Activated CD8-positive, alpha-beta T cell treated with anti-CD3 and anti-CD28 coated beads for 36 hours (primary cell): ENCODE data around the gene CDH13. TPM values are rescaled to one million over a fixed set of nuclear protein-coding genes. Genes with fewer than 3 reads are reported as not detected.

Experiments used
- ATAC-seq: fragments of 200-7000 bp; cut with Tn5 transposase; one replicate; pipeline ENCODE4 v1.10.0; 2021; ENCODE audit warnings: mild to moderate bottlenecking, moderate library complexity
- CTCF ChIA-PET: fragments of 350-600 bp; sonication (Branson Sonifier 250); formaldehyde crosslinking; loops from one replicate; lab custom pipeline; 2021; ENCODE audit warnings: antibody characterized with exemption; lab: Charles Lee
- POLR2A ChIA-PET: fragments of 350-600 bp; sonication (Branson Sonifier 250); formaldehyde crosslinking; loops from one replicate; lab custom pipeline; 2021; ENCODE audit warnings: antibody characterized with exemption; lab: Charles Lee
- DNase-seq: peaks from one replicate; pipeline ENCODE4 v3.0.0-alpha.2; 2020
- H3K27ac Mint-ChIP-seq: one replicate; pipeline ENCODE4 v1.8.0; 2021; ENCODE audit warnings: mild to moderate bottlenecking, mixed read lengths
- H3K27me3 Mint-ChIP-seq: one replicate; pipeline ENCODE4 v1.8.0; 2021; ENCODE audit warnings: mixed read lengths
- H3K36me3 Mint-ChIP-seq: one replicate; pipeline ENCODE4 v1.8.0; 2021; ENCODE audit warnings: low read depth, mixed read lengths
- H3K4me1 Mint-ChIP-seq: one replicate; pipeline ENCODE4 v1.8.0; 2021; ENCODE audit warnings: low read depth, mixed read lengths
- H3K4me3 Mint-ChIP-seq: one replicate; pipeline ENCODE4 v1.8.0; 2021; ENCODE audit warnings: mild to moderate bottlenecking, moderate library complexity, mixed read lengths
- H3K9me3 Mint-ChIP-seq: one replicate; pipeline ENCODE4 v1.8.0; 2021; ENCODE audit warnings: mixed read lengths
- intact Hi-C: fragments of 100-400 bp; cut with micrococcal nuclease; formaldehyde crosslinking; loops from one replicate; pipeline ENCODE4 v1.10.0; 2022
- total RNA-seq, 2 experiments: library from RNA; stranded (reverse); gene quantifications; one replicate each; pipeline ENCODE4 v1.2.3, GENCODE V29; 2021
- TF ChIP-seq, protein P1 (sequence below): fragments of 200-600 bp; IDR thresholded peaks from one replicate; pipeline ENCODE4 v1.8.0; 2022; ENCODE audit warnings: antibody characterized with exemption, mild to moderate bottlenecking

Gene CDH13
- total RNA-seq, 2 experiments from 2014 or later, result not detected

DNA sequence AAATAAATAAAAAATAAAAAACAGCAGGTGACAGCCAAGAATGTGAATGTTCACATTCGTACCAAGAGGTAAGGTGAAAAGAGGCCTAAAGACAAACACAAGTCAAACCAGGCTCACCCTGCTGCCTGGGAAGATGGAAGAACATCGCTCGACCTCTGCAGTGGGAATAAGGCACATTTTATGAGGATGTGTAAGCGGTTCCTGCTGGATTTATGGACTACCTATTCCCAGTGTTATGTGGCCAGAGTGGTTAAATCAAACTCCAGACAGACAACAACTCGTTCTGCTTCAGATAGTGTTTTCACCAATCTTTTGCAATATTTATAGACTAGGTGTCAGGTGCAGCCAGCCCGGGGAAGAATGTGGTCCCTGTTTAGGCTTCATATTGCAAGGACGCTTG lies 966.0 kb downstream of the CDH13 start:
- no peak for ATAC-seq
- CTCF ChIA-PET, result no interaction called here

DNA sequence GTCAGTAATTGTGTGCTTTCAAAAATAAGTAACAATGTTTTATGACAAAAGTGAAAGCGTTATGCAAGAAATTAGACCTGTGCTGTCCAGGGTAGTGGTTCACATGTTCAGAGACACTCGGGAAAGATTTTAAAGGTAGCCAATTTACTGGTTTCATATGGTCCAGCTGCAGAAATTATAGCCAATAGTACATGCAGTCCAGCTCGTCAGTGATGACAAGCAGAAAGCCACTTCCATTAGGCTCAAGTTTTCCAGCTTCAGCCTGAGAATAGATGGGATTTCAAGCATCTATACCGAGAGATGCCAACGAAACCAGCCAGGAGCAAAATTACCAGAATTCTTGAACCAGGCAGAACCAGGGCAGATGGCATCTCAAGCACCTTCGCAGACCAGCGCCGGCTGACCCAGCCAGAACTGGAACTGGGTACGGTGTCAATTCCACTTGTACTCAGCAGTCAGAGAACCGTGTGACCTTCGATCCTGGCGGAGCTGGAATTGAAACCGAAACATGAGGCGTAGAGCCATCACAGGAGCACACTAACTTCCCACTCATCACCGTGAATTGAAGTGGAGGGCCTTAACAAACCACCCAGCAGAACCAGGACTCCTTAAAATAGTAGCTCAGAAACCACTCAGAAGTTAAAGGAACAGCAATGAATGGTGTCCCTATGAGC lies 973.2 kb downstream of the CDH13 start:
- Mint-ChIP-seq H3K4me3 (no peak overlapping the region), H3K36me3 (no peaks in the 10 kb centered on the region), H3K4me1 (no peaks in the 10 kb centered on the region), H3K27me3 (peaks cover 1% of the 10 kb centered on the region), H3K9me3 (no peaks in the 10 kb centered on the region), H3K27ac (no peak overlapping the region)
- intact Hi-C loops, result no loop called here
- ChIA-PET CTCF (no interaction called here), POLR2A (interaction anchor here (0.7 kb wide), 1 partner anchor 880 kb away, joined by 4 read pairs; no protein-coding TSS in a partner anchor)
- no peak for DNase-seq
- no peak for ATAC-seq
- TF ChIP-seq, protein P1, sequence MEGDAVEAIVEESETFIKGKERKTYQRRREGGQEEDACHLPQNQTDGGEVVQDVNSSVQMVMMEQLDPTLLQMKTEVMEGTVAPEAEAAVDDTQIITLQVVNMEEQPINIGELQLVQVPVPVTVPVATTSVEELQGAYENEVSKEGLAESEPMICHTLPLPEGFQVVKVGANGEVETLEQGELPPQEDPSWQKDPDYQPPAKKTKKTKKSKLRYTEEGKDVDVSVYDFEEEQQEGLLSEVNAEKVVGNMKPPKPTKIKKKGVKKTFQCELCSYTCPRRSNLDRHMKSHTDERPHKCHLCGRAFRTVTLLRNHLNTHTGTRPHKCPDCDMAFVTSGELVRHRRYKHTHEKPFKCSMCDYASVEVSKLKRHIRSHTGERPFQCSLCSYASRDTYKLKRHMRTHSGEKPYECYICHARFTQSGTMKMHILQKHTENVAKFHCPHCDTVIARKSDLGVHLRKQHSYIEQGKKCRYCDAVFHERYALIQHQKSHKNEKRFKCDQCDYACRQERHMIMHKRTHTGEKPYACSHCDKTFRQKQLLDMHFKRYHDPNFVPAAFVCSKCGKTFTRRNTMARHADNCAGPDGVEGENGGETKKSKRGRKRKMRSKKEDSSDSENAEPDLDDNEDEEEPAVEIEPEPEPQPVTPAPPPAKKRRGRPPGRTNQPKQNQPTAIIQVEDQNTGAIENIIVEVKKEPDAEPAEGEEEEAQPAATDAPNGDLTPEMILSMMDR, result no peak

More for the DNA sequence above, 966.0 kb downstream of the CDH13 start:
- POLR2A ChIA-PET, result no interaction called here
- H3K4me1 Mint-ChIP-seq, result no peaks in the 10 kb centered on the region
- no peaks in the 10 kb centered on the region for H3K27me3 Mint-ChIP-seq
- H3K9me3 Mint-ChIP-seq, result no peaks in the 10 kb centered on the region
- no peaks in the 10 kb centered on the region for H3K36me3 Mint-ChIP-seq
- H3K27ac Mint-ChIP-seq, result no peak overlapping the region
- no peak for DNase-seq
- H3K4me3 Mint-ChIP-seq, result no peak overlapping the region
- TF ChIP-seq, protein P1, result no peak
- intact Hi-C loops, result no loop called here

DNA sequence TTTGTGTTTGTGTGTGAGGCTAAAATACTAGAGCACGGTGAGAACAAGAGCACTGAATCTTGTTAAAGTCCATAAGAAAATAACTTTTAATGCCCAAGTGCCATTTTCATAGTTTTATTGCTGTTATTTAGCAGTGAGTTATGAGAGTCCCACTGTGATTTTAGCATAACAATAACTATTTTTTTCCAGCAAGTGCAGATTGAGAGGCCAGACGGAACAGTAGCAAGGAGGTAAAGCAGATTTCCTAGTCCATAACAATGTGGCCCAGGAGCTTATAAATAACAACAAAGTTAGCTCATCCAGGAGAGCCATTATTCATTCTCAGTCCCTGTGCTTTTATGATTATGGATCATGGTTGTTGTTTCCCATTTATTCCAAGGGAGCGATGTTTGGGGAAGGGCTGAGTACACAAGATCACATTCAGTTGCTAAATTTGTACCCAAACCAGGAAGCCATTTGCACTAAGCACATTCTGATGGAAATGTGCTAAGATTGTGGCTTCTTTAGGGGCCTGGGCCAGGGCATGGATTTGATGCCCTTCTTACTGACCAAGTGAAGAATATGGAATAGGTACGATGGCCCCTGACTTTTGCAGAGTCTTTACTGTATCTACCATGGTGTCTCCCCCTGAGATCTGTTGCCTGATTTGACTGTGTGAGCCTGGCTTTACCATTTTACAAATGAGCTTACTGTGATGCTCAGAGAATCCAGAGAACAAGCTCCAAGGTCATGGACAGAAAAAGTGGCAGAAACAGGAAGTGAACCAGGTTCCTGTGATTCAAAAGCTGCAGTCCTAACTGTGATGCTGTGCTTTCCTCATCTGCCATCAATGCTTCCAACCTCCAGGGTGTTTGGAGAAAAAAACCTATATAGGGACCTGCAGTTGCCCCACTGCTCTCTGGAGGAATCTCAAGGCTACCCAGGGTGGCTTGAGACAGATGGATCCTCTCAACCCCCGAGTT lies 976.3 kb downstream of the CDH13 start:
- intact Hi-C loops, result no loop called here

DNA sequence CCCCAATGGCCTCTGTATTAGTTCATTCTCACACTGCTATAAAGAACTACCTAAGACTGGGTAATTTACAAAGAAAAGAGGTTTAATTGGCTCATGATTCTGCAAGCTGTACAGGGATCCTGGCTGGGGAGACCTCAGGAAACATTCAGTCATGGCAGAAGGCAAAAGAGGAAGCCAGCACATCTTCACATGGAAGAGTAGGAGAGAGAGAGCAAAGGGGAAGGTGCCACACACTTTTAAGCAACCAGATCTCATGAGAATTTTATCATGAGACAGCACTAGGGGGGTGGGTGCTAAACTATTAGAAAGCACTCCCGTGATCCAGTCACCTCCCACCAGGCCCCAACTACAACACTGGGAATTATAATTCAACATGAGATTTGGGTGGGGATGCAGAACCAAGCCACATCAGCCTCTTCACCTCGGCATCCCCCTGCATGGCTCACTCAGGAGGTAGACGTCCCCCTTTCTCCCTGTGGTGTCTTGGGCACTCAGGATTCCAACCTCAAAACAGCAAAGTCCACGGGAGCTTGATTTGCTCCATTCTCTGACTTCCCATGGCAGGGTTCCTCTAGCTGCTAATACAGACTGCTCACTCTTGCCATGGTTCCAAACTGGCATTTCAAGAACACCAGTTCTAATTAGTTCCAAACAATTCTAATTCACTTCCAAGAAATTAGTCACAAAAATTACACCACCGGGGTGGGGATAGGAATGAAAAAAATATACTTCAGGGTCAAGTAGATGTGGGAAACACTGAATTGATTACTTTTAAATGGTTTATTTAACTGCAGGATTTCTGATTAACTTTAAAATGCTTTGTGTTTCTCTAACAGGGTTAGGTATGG lies 977.2 kb downstream of the CDH13 start:
- DNase-seq, result no peak
- CTCF ChIA-PET, result interaction anchor here (1.3 kb wide), 1 partner anchor 10 kb away, joined by 4 read pairs; no protein-coding TSS in a partner anchor

More for the DNA sequence above, 976.3 kb downstream of the CDH13 start:
- H3K9me3 Mint-ChIP-seq, result no peaks in the 10 kb centered on the region
- H3K4me3 Mint-ChIP-seq, result no peak overlapping the region
- ChIA-PET POLR2A (no interaction called here), CTCF (no interaction called here)
- peaks cover 1% of the 10 kb centered on the region for H3K27me3 Mint-ChIP-seq
- no peaks in the 10 kb centered on the region for H3K36me3 Mint-ChIP-seq
- H3K4me1 Mint-ChIP-seq, result no peaks in the 10 kb centered on the region
- no peak overlapping the region for H3K27ac Mint-ChIP-seq
- ATAC-seq (no peak), DNase-seq (no peak)
- TF ChIP-seq, protein P1, result no peak

More for the DNA sequence above, 977.2 kb downstream of the CDH13 start:
- H3K36me3 Mint-ChIP-seq, result no peaks in the 10 kb centered on the region
- ATAC-seq, result no peak
- no peaks in the 10 kb centered on the region for H3K4me1 Mint-ChIP-seq
- H3K27ac Mint-ChIP-seq, result no peak overlapping the region
- H3K9me3 Mint-ChIP-seq, result no peaks in the 10 kb centered on the region
- intact Hi-C loops, result no loop called here
- POLR2A ChIA-PET, result no interaction called here
- H3K4me3 Mint-ChIP-seq, result no peak overlapping the region
- TF ChIP-seq, protein P1, result no peak
- peaks cover 1% of the 10 kb centered on the region for H3K27me3 Mint-ChIP-seq
